Suprapubic skin (tissue), 3 donors: ENCODE data around the gene TLNRD1.

Experiments
- POLR2A ChIP-seq, 2 donors: fragments of 450-650 bp; IDR thresholded peaks; one replicate each; pipeline ENCODE4 v1.6.1; 2017; ENCODE audit warnings: antibody characterized with exemption in 2 of 2, mild to moderate bottlenecking in 2 of 2, moderate library complexity in 2 of 2
- TF ChIP-seq, protein P1 (sequence below), 2 donors: fragments of 200-600 bp in 1 of 2; fragments of 450-650 bp in 1 of 2; sonication (generic) in 1 of 2; IDR thresholded peaks; one replicate each; pipeline ENCODE4 v1.5.1; 2016 to 2019; ENCODE audit warnings: antibody characterized with exemption in 2 of 2, mild to moderate bottlenecking in 1 of 2, moderate library complexity in 1 of 2

DNA sequence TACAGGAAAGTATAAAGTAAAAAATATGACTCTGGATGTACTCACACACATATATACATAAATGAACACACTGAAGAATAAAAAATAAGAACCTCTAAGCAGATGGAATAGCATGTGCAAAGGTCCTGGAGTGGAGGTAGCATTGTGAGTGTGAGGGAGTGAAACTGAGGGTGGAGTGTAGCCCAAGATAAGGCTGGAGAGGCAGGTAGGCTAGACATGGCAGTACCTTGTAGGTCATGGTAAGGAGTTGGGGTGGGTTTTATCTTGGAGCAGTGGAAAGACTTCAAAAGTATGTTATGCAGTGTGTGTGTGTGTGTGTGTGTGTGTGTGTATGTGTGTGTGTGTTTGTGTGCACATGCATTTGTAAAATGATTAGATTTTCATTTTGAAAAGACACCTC is 49.5 kb downstream of the TLNRD1 start:
- TF ChIP-seq POLR2A (IDR thresholded peaks at IDR 0.05), result no peak
- TF ChIP-seq, protein P1, sequence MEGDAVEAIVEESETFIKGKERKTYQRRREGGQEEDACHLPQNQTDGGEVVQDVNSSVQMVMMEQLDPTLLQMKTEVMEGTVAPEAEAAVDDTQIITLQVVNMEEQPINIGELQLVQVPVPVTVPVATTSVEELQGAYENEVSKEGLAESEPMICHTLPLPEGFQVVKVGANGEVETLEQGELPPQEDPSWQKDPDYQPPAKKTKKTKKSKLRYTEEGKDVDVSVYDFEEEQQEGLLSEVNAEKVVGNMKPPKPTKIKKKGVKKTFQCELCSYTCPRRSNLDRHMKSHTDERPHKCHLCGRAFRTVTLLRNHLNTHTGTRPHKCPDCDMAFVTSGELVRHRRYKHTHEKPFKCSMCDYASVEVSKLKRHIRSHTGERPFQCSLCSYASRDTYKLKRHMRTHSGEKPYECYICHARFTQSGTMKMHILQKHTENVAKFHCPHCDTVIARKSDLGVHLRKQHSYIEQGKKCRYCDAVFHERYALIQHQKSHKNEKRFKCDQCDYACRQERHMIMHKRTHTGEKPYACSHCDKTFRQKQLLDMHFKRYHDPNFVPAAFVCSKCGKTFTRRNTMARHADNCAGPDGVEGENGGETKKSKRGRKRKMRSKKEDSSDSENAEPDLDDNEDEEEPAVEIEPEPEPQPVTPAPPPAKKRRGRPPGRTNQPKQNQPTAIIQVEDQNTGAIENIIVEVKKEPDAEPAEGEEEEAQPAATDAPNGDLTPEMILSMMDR (IDR thresholded peaks at IDR 0.05), result no peak
